Stimulated activated CD8-positive, alpha-beta memory T cell treated with anti-CD3 and anti-CD28 coated beads, Interleukin-15, amount 100 ng/mL, for 1 hour (primary cell): Measurements from ENCODE around the gene FMNL2.
"Not testable (repeated sequence)": the region's sequence is repeated elsewhere in the genome, so short reads cannot be mapped to it uniquely, and the experiment has no call there.

Experiments
- DNase-seq: peaks from one replicate; pipeline ENCODE4 v3.0.0-alpha.2; 2020; ENCODE audit warnings: low read depth

Gene FMNL2

GRCh38 chr2:152499331-152499816 is 164.4 kb downstream of the FMNL2 start:
- DNase-seq: no peak

GRCh38 chr2:152499896-152500735 is 165.1 kb downstream of the FMNL2 start:
- no peak for DNase-seq

- no peak for DNase-seq
Measured at GRCh38 chr2:152500772-152501171, 165.8 kb downstream of the FMNL2 start.

- DNase-seq: no peak
Measured at GRCh38 chr2:152501666-152502065, 166.7 kb downstream of the FMNL2 start.

GRCh38 chr2:152504618-152505017 is 169.6 kb downstream of the FMNL2 start:
- DNase-seq: no peak

- no peak for DNase-seq
Measured at GRCh38 chr2:152505495-152505906, 170.5 kb downstream of the FMNL2 start.

GRCh38 chr2:152506843-152507242 is 171.9 kb downstream of the FMNL2 start:
- DNase-seq: no peak

- DNase-seq: no peak
Measured at GRCh38 chr2:152507907-152508306, 172.9 kb downstream of the FMNL2 start.

GRCh38 chr2:152508446-152508845 is 173.5 kb downstream of the FMNL2 start:
- DNase-seq: no peak

GRCh38 chr2:152509772-152510491 is 175.0 kb downstream of the FMNL2 start:
- DNase-seq: no peak

GRCh38 chr2:152510621-152511020 is 175.6 kb downstream of the FMNL2 start:
- DNase-seq: no peak

- no peak for DNase-seq
Measured at GRCh38 chr2:152511981-152512380, 177.0 kb downstream of the FMNL2 start.

- no peak for DNase-seq
Measured at GRCh38 chr2:152513029-152513428, 178.1 kb downstream of the FMNL2 start.

GRCh38 chr2:152513681-152514080 is 178.7 kb downstream of the FMNL2 start:
- DNase-seq: no peak

GRCh38 chr2:152518034-152518433 is 183.1 kb downstream of the FMNL2 start:
- DNase-seq: no peak

GRCh38 chr2:152518641-152519580 is 183.9 kb downstream of the FMNL2 start:
- DNase-seq: no peak

GRCh38 chr2:152519581-152519952 is 184.6 kb downstream of the FMNL2 start:
- DNase-seq: no peak

GRCh38 chr2:152520759-152521158 is 185.8 kb downstream of the FMNL2 start:
- DNase-seq: no peak

- DNase-seq: not testable (repeated sequence)
Measured at GRCh38 chr2:152522446-152522845, 187.5 kb downstream of the FMNL2 start.

- no peak for DNase-seq
Measured at GRCh38 chr2:152523091-152523490, 188.1 kb downstream of the FMNL2 start.

- DNase-seq: no peak
Measured at GRCh38 chr2:152525277-152525838, 190.4 kb downstream of the FMNL2 start.
